ENCODE results near the gene ADARB2.

Gene ADARB2

GRCh38 chr10:1274701-1275544 is 462.4 kb downstream of the ADARB2 start:
- in situ Hi-C loops (cut with MboI; ENCODE audit: low pct_unique_long_range_greater_than_20kb, low sequenced_read_pairs, unreplicated experiment), result no loop called here
- DNase-seq (ENCODE audit: low spot score), result no peak
- no peak for TF ChIP-seq CTCF (IDR thresholded peaks at IDR 0.05; ENCODE audit: extremely low read depth, insufficient read depth, missing control alignments)

GRCh38 chr10:1274111-1274661 is 463.1 kb downstream of the ADARB2 start:
- no peak for TF ChIP-seq CTCF (IDR thresholded peaks at IDR 0.05; ENCODE audit: extremely low read depth, insufficient read depth, missing control alignments)
- no peak for DNase-seq (ENCODE audit: low spot score)
- in situ Hi-C loops (cut with MboI; ENCODE audit: low pct_unique_long_range_greater_than_20kb, low sequenced_read_pairs, unreplicated experiment), result no loop called here

- no peak for TF ChIP-seq CTCF (IDR thresholded peaks at IDR 0.05; ENCODE audit: extremely low read depth, insufficient read depth, missing control alignments)
- no peak for DNase-seq (ENCODE audit: low spot score)
Measured at GRCh38 chr10:1273372-1274105, 463.8 kb downstream of the ADARB2 start.

GRCh38 chr10:1272777-1273161 is 464.6 kb downstream of the ADARB2 start:
- in situ Hi-C loops (cut with MboI; ENCODE audit: low pct_unique_long_range_greater_than_20kb, low sequenced_read_pairs, unreplicated experiment), result no loop called here
- TF ChIP-seq CTCF (IDR thresholded peaks at IDR 0.05; ENCODE audit: extremely low read depth, insufficient read depth, missing control alignments), result no peak
- DNase-seq (ENCODE audit: low spot score), result no peak

More at GRCh38 chr10:1273372-1274105, 463.8 kb downstream of the ADARB2 start:
- in situ Hi-C loops (cut with MboI; ENCODE audit: low pct_unique_long_range_greater_than_20kb, low sequenced_read_pairs, unreplicated experiment), result no loop called here

GRCh38 chr10:1272079-1272776 is 465.1 kb downstream of the ADARB2 start:
- in situ Hi-C loops (cut with MboI; ENCODE audit: low pct_unique_long_range_greater_than_20kb, low sequenced_read_pairs, unreplicated experiment), result no loop called here
- TF ChIP-seq CTCF (IDR thresholded peaks at IDR 0.05; ENCODE audit: extremely low read depth, insufficient read depth, missing control alignments), result no peak
- DNase-seq (ENCODE audit: low spot score), result no peak

- no peak for TF ChIP-seq CTCF (IDR thresholded peaks at IDR 0.05; ENCODE audit: extremely low read depth, insufficient read depth, missing control alignments)
- in situ Hi-C loops (cut with MboI; ENCODE audit: low pct_unique_long_range_greater_than_20kb, low sequenced_read_pairs, unreplicated experiment), result no loop called here
- DNase-seq (ENCODE audit: low spot score), result no peak
Measured at GRCh38 chr10:1270906-1271305, 466.4 kb downstream of the ADARB2 start.
